HepG2 (cell line): ENCODE measurements around the gene RASSF6. TPM values are rescaled to one million over a fixed set of nuclear protein-coding genes. Genes with fewer than 3 reads are reported as not detected.
A peak's percentile ranks its signal among the peaks of the same experiment; 100 is the strongest.

ENCODE experiments used
- ATF1 ChIP-seq: IDR thresholded peaks from 2 replicates; pipeline ENCODE4 v1.6.1; 2016; ENCODE audit warnings: mild to moderate bottlenecking, control low read depth
- ATF5 ChIP-seq: sonication (generic); formaldehyde crosslinking; IDR thresholded peaks from 2 replicates; pipeline ENCODE4 v1.4.0; 2020; ENCODE audit warnings: mild to moderate bottlenecking, low read depth, missing genetic modification reagents
- ATF7 ChIP-seq, 2 experiments: fragments of 450-650 bp in 1 of 2; sonication (generic) in 1 of 2; formaldehyde crosslinking in 1 of 2; IDR thresholded peaks; 2 replicates each; pipeline versions ENCODE4 v1.4.0 to v1.6.1; 2016 to 2020; ENCODE audit warnings: antibody characterized with exemption in 1 of 2, mild to moderate bottlenecking in 1 of 2, missing genetic modification reagents in 1 of 2
- CBX1 ChIP-seq: IDR thresholded peaks from one replicate; pipeline ENCODE4 v1.6.1; 2016; ENCODE audit warnings: antibody characterized with exemption, low read depth
- DDIT3 ChIP-seq: sonication (generic); formaldehyde crosslinking; IDR thresholded peaks from 2 replicates; pipeline ENCODE4 v1.4.0; 2020; ENCODE audit warnings: mild to moderate bottlenecking, missing genetic modification reagents
- EEA1 ChIP-seq: sonication (generic); formaldehyde crosslinking; IDR thresholded peaks from 2 replicates; pipeline ENCODE4 v1.5.1; 2020; ENCODE audit warnings: mild to moderate bottlenecking, missing genetic modification reagents, borderline replicate concordance
- HCFC1 ChIP-seq: fragments of 150-350 bp; IDR thresholded peaks from 2 replicates; pipeline ENCODE4 v1.6.1; 2014; ENCODE audit warnings: low read depth, low read length
- KDM1A ChIP-seq: IDR thresholded peaks from 2 replicates; pipeline ENCODE4 v1.6.1; 2016; ENCODE audit warnings: missing compliant biosample characterization
- KMT2B ChIP-seq: IDR thresholded peaks from 2 replicates; pipeline ENCODE4 v1.6.1; 2016; ENCODE audit warnings: missing genetic modification reagents, missing compliant biosample characterization
- MAFF ChIP-seq: IDR thresholded peaks from 2 replicates; pipeline ENCODE4 v1.6.1; 2011; ENCODE audit warnings: low read depth, low read length, improper control_type of control experiment
- MAZ ChIP-seq, 2 experiments: sonication (generic) in 1 of 2; formaldehyde crosslinking in 1 of 2; IDR thresholded peaks; 2 replicates each; pipeline versions ENCODE4 v1.5.0 to v1.6.1; 2012 to 2020; ENCODE audit warnings: low read depth in 2 of 2, mild to moderate bottlenecking in 2 of 2, borderline replicate concordance in 1 of 2, improper control_type of control experiment in 1 of 2, low read length in 1 of 2, missing genetic modification reagents in 1 of 2, moderate library complexity in 1 of 2
- NPAS2 ChIP-seq: sonication (generic); formaldehyde crosslinking; IDR thresholded peaks from 2 replicates; pipeline ENCODE4 v1.8.0; 2022; ENCODE audit warnings: mild to moderate bottlenecking, missing genetic modification reagents, borderline replicate concordance
- NR2F1 ChIP-seq, 2 experiments: fragments of 450-650 bp in 1 of 2; formaldehyde crosslinking in 1 of 2; IDR thresholded peaks; 2 replicates each; pipeline versions ENCODE4 v1.5.0 to v1.6.1; 2016 to 2020; ENCODE audit warnings: mild to moderate bottlenecking in 1 of 2, missing compliant biosample characterization in 1 of 2, missing genetic modification reagents in 1 of 2, moderate library complexity in 1 of 2
- RARA ChIP-seq: IDR thresholded peaks from 2 replicates; pipeline ENCODE4 v1.6.1; 2016; ENCODE audit warnings: missing genetic modification reagents, missing compliant biosample characterization
- RBM39 ChIP-seq: fragments of 200-400 bp; formaldehyde crosslinking; IDR thresholded peaks from one replicate; pipeline ENCODE4 v1.6.1; 2018; ENCODE audit warnings: antibody characterized with exemption, mild to moderate bottlenecking, low read depth, low read length; ENCODE audit not compliant: poor library complexity, severe bottlenecking
- RERE ChIP-seq: IDR thresholded peaks from 2 replicates; pipeline ENCODE4 v1.6.1; 2016; ENCODE audit warnings: low read depth, missing genetic modification reagents, missing compliant biosample characterization
- SNAPC5 ChIP-seq: sonication (generic); formaldehyde crosslinking; IDR thresholded peaks from 2 replicates; pipeline ENCODE4 v1.8.1; 2023; ENCODE audit warnings: mild to moderate bottlenecking, missing genetic modification reagents, borderline replicate concordance
- SOX5 ChIP-seq: IDR thresholded peaks from 2 replicates; pipeline ENCODE4 v1.6.1; 2016; ENCODE audit warnings: borderline replicate concordance
- SP2 ChIP-seq: sonication (generic); formaldehyde crosslinking; IDR thresholded peaks from 2 replicates; pipeline ENCODE4 v1.5.1; 2020; ENCODE audit warnings: mild to moderate bottlenecking, missing genetic modification reagents
- TGIF2 ChIP-seq: IDR thresholded peaks from 2 replicates; pipeline ENCODE4 v1.6.1; 2016; ENCODE audit warnings: control low read depth, missing compliant biosample characterization
- ZNF12 ChIP-seq: sonication (generic); formaldehyde crosslinking; IDR thresholded peaks from 2 replicates; pipeline ENCODE4 v1.5.0; 2020; ENCODE audit warnings: missing genetic modification reagents
- ZNF160 ChIP-seq: sonication (generic); formaldehyde crosslinking; IDR thresholded peaks from 2 replicates; pipeline ENCODE4 v1.8.0; 2022; ENCODE audit warnings: mild to moderate bottlenecking, inconsistent platforms, missing genetic modification reagents
- ZNF496 ChIP-seq: sonication (generic); formaldehyde crosslinking; IDR thresholded peaks from 2 replicates; pipeline ENCODE4 v1.8.1; 2023; ENCODE audit warnings: mild to moderate bottlenecking, moderate library complexity, missing genetic modification reagents; ENCODE audit not compliant: insufficient replicate concordance
- ZNF550 ChIP-seq: sonication (generic); formaldehyde crosslinking; IDR thresholded peaks from 2 replicates; pipeline ENCODE4 v1.4.0; 2020; ENCODE audit warnings: mild to moderate bottlenecking, missing genetic modification reagents, borderline replicate concordance
- ZNF747 ChIP-seq: sonication (generic); formaldehyde crosslinking; IDR thresholded peaks from 2 replicates; pipeline ENCODE4 v1.8.1; 2023; ENCODE audit warnings: missing genetic modification reagents, mild to moderate bottlenecking, borderline replicate concordance
- polyA plus RNA-seq, 8 experiments: library from polyadenylated mRNA; depleted of rRNA in 3 of 8; stranded (reverse) in 7 of 8; unstranded in 1 of 8; fragments of >200 nt; fragmentation: Illumina TruSeq in 4 of 8; extraction: Trizol in 4 of 8; gene quantifications; 2 replicates each; pipeline versions ENCODE4 v1.2.1 to v1.2.3, GENCODE V29; 2011 to 2016; ENCODE audit warnings: low read depth in 4 of 8, missing spikeins in 1 of 8, mixed read lengths in 1 of 8; ENCODE audit not compliant: insufficient read depth in 1 of 8
- total RNA-seq, 5 experiments: library from RNA; depleted of rRNA; stranded (reverse); fragments of >200 nt; fragmentation: Illumina TruSeq; extraction: Trizol; gene quantifications; 2 replicates each; pipeline ENCODE4 v1.2.3, GENCODE V29; 2016; ENCODE audit warnings: low read depth in 1 of 5

The RASSF6 gene
- total and polyA plus RNA-seq, 2 of the 13 experiments (the other 11 are each of a cell fraction or from before 2014, with no cell fraction given), result 0.03 to 0.11 TPM

- TF ChIP-seq ATF7 (IDR thresholded peaks at IDR 0.05), result no peak
- no peak for TF ChIP-seq ATF7 (CRISPR knock-in tag; IDR thresholded peaks at IDR 0.05)
- no peak for TF ChIP-seq MAZ (IDR thresholded peaks at IDR 0.05; ENCODE audit: borderline replicate concordance, low read depth, low read length)
- TF ChIP-seq MAZ (CRISPR knock-in tag; IDR thresholded peaks at IDR 0.05; ENCODE audit: low read depth), result no peak
- TF ChIP-seq ZNF550, result no peak
- TF ChIP-seq RBM39, result no peak
- no peak for TF ChIP-seq ZNF160 (CRISPR knock-in tag)
- TF ChIP-seq KMT2B (CRISPR knock-in tag), result no peak
- TF ChIP-seq HCFC1, result no peak
- no peak for TF ChIP-seq ZNF496 (CRISPR knock-in tag)
- no peak for TF ChIP-seq CBX1
- TF ChIP-seq ZNF12 (CRISPR knock-in tag), result 0 out of 2 replicates have a peak, but pooled peaks have one; percentile 28
- TF ChIP-seq RARA (CRISPR knock-in tag), result peak; percentile 62; the same call in 1 of the 2 replicates
- TF ChIP-seq DDIT3, result no peak
- TF ChIP-seq RERE (CRISPR knock-in tag), result no peak
- no peak for TF ChIP-seq SP2 (CRISPR knock-in tag)
- TF ChIP-seq NR2F1 (CRISPR knock-in tag; IDR thresholded peaks at IDR 0.05), result peak; percentile 38 to 63; a peak in 1 of 4 replicates
- TF ChIP-seq ZNF747 (CRISPR knock-in tag), result no peak
- TF ChIP-seq ATF5, result no peak
- no peak for TF ChIP-seq EEA1 (CRISPR knock-in tag)
- no peak for TF ChIP-seq TGIF2 (CRISPR knock-in tag)
- TF ChIP-seq KDM1A (CRISPR knock-in tag), result no peak; the same call in 1 of the 2 replicates
- TF ChIP-seq ATF1 (CRISPR knock-in tag), result no peak
- TF ChIP-seq SNAPC5 (CRISPR knock-in tag), result no peak
- peak; percentile 74 for TF ChIP-seq MAFF
- TF ChIP-seq SOX5 (CRISPR knock-in tag), result peak; percentile 99
- no peak for TF ChIP-seq NPAS2 (CRISPR knock-in tag)
Measured at GRCh38 chr4:73599182-73599581, 21.1 kb downstream of the RASSF6 start (continued).
